Activated naive CD8-positive, alpha-beta T cell treated with anti-CD3 and anti-CD28 coated beads for 36 hours (primary cell): ENCODE results near the gene DGCR6. TPM values are rescaled to one million over a fixed set of nuclear protein-coding genes. Genes with fewer than 3 reads are reported as not detected.

Source experiments
- total RNA-seq, 2 experiments: library from RNA; stranded (reverse); gene quantifications; one replicate each; pipeline ENCODE4 v1.2.3, GENCODE V29; 2021

DGCR6 gene
- total RNA-seq, 2 experiments from 2014 or later = 0.68 to 2.1 TPM

Other genes with a start within 250 kb of the DGCR6 start
- not detected for gene PRODH, start 30.0 kb downstream of the DGCR6 start, total RNA-seq
- 10 to 100 TPM; 20.5 to 22.2 TPM for gene DGCR2, start 216.1 kb downstream of the DGCR6 start, total RNA-seq
- gene TSSK2, start 225.0 kb downstream of the DGCR6 start, total RNA-seq = not detected
- gene ESS2, start 238.3 kb downstream of the DGCR6 start, total RNA-seq = 10 to 100 TPM; 16.8 to 18.0 TPM
- not detected for gene GSC2, start 244.0 kb downstream of the DGCR6 start, total RNA-seq